Measurements from ENCODE around the gene WDR45B.
"Not testable (repeated sequence)": the region's sequence is repeated elsewhere in the genome, so short reads cannot be mapped to it uniquely, and the experiment has no call there.

The WDR45B gene

GRCh38 chr17:82577300-82577699, 70.9 kb downstream of the WDR45B start:
- no peak for DNase-seq

DNA sequence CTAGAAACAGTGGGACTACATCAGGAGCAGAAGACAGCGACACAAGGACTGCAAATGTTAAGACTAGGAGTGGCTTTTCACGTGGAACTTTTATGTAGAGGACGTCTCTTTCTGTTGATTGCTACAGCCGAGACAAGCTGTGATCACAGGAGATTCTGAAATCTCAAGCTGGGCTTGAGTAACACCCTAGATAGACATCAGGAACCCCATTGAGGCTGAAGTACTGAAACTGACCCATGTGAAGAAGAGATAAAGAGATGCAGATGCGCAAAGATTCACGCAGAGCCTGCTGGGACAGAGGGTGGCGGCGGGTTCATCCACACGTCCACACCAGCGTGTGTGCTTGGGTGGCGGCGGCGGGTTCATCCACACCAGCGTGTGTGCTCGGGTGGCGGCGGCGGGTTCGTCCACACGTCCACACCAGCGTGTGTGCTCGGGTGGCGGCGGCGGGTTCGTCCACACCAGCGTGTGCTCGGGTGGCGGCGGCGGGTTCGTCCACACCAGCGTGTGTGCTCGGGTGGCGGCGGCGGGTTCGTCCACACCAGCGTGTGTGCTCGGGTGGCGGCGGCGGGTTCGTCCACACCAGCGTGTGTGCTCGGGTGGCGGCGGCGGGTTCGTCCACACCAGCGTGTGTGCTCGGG, 72.5 kb downstream of the WDR45B start:
- not testable (repeated sequence) for DNase-seq

DNA sequence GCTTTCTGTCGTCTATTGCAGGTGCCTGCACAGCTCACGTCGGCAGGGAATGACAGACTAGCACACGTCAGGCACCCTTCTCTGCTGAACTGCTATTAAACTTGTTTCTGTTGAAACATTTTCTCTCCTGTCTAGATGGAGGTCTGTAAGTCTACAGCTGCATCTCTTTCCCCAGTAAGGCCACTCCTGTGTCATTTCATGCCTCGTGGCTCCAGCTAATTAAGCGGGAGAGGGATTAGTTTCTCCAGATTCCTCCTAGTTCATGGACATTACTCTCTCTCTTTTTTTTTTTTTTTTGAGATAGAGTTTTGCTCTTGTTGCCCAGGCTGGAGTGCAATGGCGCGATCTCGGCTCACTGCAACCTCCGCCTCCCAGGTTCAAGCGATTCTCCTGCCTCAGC, 74.2 kb downstream of the WDR45B start:
- DNase-seq = no peak

DNA sequence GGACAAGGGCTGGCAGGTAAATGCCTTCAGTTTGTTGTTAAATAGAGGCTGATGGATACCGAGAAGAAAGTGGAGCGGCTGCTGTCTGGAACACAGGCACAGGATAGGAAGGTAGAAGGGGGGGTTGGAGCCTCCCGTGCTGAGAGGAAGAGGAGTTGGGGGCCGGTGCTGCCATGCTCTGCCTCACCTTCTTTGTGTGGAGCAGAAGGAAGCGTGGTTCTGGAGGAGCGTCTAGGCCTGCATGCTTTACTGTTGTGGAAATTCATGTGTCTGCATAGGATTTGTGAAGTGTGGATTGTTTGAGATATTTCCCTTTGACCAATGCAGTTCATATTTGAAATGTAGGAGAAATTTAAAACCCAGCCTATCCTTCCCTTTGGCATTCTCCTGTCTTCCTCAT, 76.4 kb downstream of the WDR45B start:
- DNase-seq = no peak

- no peak for DNase-seq
Measured at GRCh38 chr17:82570277-82570676, 78.0 kb downstream of the WDR45B start.

- no peak for DNase-seq
Measured at GRCh38 chr17:82569621-82570020, 78.6 kb downstream of the WDR45B start.

DNA sequence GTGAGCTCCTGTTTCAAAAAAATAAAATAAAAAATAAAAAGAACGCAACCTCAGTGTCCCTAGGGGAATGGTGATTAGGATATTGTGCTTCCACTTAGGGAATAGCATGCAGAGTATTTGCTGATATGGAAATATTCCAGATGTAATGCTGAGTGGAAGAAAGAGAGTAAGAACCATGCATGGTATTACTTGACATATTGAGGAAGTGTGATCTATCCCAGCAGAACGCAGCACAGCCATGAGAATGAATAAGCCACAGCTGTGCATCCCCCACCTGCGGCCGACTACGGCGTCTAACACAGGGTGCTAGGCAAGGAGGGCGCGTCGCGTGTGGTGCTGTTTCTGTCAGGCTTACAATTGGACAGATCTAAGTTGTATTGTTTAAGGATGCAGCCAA, 79.2 kb downstream of the WDR45B start:
- no peak for DNase-seq

DNA sequence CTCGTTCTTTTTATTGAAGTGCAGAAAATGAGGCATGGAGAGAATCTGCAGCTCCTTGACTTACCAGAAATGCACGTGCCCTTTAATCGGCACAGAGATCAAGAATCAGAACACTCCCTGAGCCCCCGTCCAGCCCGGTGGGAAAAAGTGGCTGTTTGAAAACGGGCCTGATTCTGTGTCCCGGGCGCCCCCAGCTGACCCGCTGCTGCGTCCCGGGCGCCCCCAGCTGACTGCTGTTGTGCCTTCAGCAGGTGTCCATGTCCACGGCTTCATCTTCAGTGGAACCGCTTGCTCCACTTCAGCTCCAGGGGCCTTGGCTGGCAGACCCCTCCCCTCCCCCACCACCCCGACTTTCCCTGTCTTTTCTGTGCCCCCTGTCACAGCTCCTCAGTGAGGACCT, 81.0 kb downstream of the WDR45B start:
- DNase-seq = no peak

DNA sequence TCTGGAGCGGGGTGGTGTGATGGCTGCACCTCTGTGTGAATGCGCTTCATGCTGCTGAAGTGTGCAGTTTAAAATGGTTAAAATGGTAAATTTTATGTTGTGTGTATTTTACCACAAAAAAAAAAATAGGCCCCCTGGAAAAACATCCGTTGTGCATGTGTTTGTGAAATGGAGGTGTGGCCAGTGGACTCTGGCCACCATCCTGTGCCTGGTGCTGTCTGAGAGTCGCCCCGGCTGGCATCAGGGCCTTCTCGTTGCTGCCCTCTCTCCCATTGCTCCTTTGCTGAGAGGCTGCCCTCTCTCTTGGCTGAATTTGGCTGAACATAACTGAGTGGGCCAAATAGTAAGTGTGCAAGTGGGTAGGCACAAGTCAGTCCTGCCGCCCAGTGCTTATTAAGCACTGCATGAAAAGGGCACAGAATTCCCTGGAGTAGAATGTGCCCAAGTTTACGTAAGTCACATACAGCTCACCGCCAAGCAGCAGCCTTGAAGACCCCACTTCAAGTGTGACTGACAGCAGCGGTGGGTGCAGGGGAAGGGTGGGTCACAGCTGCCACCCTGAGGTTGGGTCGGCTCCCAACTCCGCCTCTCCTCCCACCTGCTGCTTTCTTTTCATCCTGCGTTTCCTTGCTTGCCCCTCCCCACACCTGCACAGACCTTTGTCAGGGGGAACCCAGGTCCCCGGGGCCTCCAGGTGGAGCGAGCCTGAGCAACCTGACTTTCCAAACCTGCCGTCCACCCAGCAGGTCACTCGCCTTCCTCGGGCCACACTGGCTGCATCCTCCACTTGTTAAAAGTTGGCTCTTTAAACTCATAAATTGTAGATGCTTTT, 81.9 kb downstream of the WDR45B start:
- DNase-seq = peak; percentile 13 to 41

DNA sequence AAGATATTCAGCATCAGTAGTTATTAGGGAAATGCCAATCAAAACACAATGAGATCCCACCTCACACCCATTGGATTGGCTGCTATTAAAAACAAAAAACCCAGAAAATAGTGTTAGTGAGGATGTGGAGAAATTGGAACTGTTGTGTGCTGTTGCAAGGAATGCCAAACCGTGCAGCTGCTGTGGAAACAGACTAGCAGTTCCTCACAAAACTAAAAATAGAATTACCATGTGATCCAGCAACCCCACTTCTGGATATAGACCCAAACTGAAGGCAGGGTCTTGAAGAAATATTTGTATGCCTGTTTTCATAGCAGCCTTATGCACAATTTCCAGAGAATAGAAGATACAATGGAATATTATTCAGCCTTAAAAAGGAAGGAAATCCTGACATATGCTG, 82.7 kb downstream of the WDR45B start:
- DNase-seq = no peak

Data from NCI-H2081 (cell line).